ENCODE measurements around the gene TMCO2. TPM values are rescaled to one million over a fixed set of nuclear protein-coding genes. Genes with fewer than 3 reads are reported as not detected.
A peak's percentile ranks its signal among the peaks of the same experiment; 100 is the strongest.

Gene TMCO2
- total RNA-seq, 1 experiment from 2014 or later: not detected

GRCh38 chr1:40265919-40266318 lies 18.2 kb downstream of the TMCO2 start:
- Histone ChIP-seq H3K27me3 (ENCODE audit: low read length) (no peaks in the 10 kb centered on the region), H3K9me2 (replicated peaks; ENCODE audit: low read length) (no peaks in the 10 kb centered on the region), H3K9me3 (ENCODE audit: low read length) (no peaks in the 10 kb centered on the region), H2AFZ (ENCODE audit: low read length) (no peak overlapping the region), H3K27ac (ENCODE audit: low read length) (no peak overlapping the region), H3K4me3 (ENCODE audit: low read length) (no peak overlapping the region), H4K20me1 (ENCODE audit: low read length) (no peaks in the 10 kb centered on the region), H3K4me1 (ENCODE audit: insufficient read depth, low read length) (peaks cover 14% of the 10 kb centered on the region), H3K36me3 (ENCODE audit: low read depth, low read length) (peaks cover 53% of the 10 kb centered on the region), H3K4me2 (ENCODE audit: low read length) (no peak overlapping the region), H3K9ac (ENCODE audit: low read length) (no peak overlapping the region), H3K79me2 (ENCODE audit: low read length) (peaks cover 39% of the 10 kb centered on the region), H3F3A (ENCODE audit: low read length, unreplicated experiment) (no peaks in the 10 kb centered on the region)
- POLR2A ChIA-PET (ENCODE audit: unreplicated experiment): interaction anchor here (0.6 kb wide), 1 partner anchor 119 kb away, joined by 11 read pairs; no protein-coding TSS in a partner anchor
- ATAC-seq: no peak
- no peak for DNase-seq
- intact Hi-C loops (cut with micrococcal nuclease): no loop called here
- TF ChIP-seq EZH2 (IDR thresholded peaks at IDR 0.05; ENCODE audit: low read length, unreplicated experiment) (no peak), EZH2phosphoT487 (IDR thresholded peaks at IDR 0.05; ENCODE audit: borderline replicate concordance, low read length) (no peak), CTCF (conservative IDR thresholded peaks at IDR 0.05; ENCODE audit: low read depth, low read length) (no peak)
- BruUV-seq (replicated peaks): no TSS peak
- CTCF ChIA-PET: no interaction called here

- no peak for DNase-seq
- Histone ChIP-seq H3K27ac (ENCODE audit: low read length) (peak overlapping the region; percentile 34), H3K36me3 (ENCODE audit: low read depth, low read length) (peaks cover 56% of the 10 kb centered on the region), H3K9ac (ENCODE audit: low read length) (no peak overlapping the region), H3K9me3 (ENCODE audit: low read length) (no peaks in the 10 kb centered on the region), H3K4me2 (ENCODE audit: low read length) (no peak overlapping the region), H3K9me2 (replicated peaks; ENCODE audit: low read length) (no peaks in the 10 kb centered on the region), H2AFZ (ENCODE audit: low read length) (no peak overlapping the region), H3K79me2 (ENCODE audit: low read length) (peaks cover 36% of the 10 kb centered on the region), H3F3A (ENCODE audit: low read length, unreplicated experiment) (no peaks in the 10 kb centered on the region), H4K20me1 (ENCODE audit: low read length) (no peaks in the 10 kb centered on the region), H3K27me3 (ENCODE audit: low read length) (no peaks in the 10 kb centered on the region), H3K4me3 (ENCODE audit: low read length) (no peak overlapping the region), H3K4me1 (ENCODE audit: insufficient read depth, low read length) (peaks cover 14% of the 10 kb centered on the region)
- no peak for TF ChIP-seq EZH2 (IDR thresholded peaks at IDR 0.05; ENCODE audit: low read length, unreplicated experiment)
- TF ChIP-seq CTCF (conservative IDR thresholded peaks at IDR 0.05; ENCODE audit: low read depth, low read length): no peak
- no peak for TF ChIP-seq EZH2phosphoT487 (IDR thresholded peaks at IDR 0.05; ENCODE audit: borderline replicate concordance, low read length)
- ChIA-PET POLR2A (ENCODE audit: unreplicated experiment) (interaction anchor here (0.6 to 1.0 kb wide), 5 partner anchors 25 to 838 kb away, joined by 3 to 11 read pairs (median 5); no protein-coding TSS in a partner anchor), CTCF (interaction anchor here (1.0 to 1.4 kb wide), 2 partner anchors 72 to 123 kb away, joined by 4 to 6 read pairs; no protein-coding TSS in a partner anchor)
- no TSS peak for BruUV-seq (replicated peaks)
- intact Hi-C loops (cut with micrococcal nuclease): no loop called here
- no peak for ATAC-seq
Observed at GRCh38 chr1:40266786-40267535, 19.2 kb downstream of the TMCO2 start.

- H3K4me2 ChIP-seq (ENCODE audit: low read length): 0 out of 2 replicates have a peak overlapping the region, but pooled peaks have one; percentile 1
- POLR2A ChIA-PET (ENCODE audit: unreplicated experiment): interaction anchor here (0.6 to 1.0 kb wide), 3 partner anchors 26 to 837 kb away, joined by 3 to 7 read pairs (median 3); no protein-coding TSS in a partner anchor
Observed at GRCh38 chr1:40267767-40268187, 20.0 kb downstream of the TMCO2 start.

More at GRCh38 chr1:40267767-40268187, 20.0 kb downstream of the TMCO2 start:
- Histone ChIP-seq H3K9me2 (replicated peaks; ENCODE audit: low read length) (no peaks in the 10 kb centered on the region), H4K20me1 (ENCODE audit: low read length) (no peaks in the 10 kb centered on the region), H3K36me3 (ENCODE audit: low read depth, low read length) (peaks cover 56% of the 10 kb centered on the region), H3K4me1 (ENCODE audit: insufficient read depth, low read length) (peaks cover 14% of the 10 kb centered on the region), H3K4me3 (ENCODE audit: low read length) (no peak overlapping the region), H3K27ac (ENCODE audit: low read length) (peak overlapping the region; percentile 81), H3K27me3 (ENCODE audit: low read length) (no peaks in the 10 kb centered on the region), H2AFZ (ENCODE audit: low read length) (no peak overlapping the region), H3K79me2 (ENCODE audit: low read length) (peaks cover 30% of the 10 kb centered on the region), H3F3A (ENCODE audit: low read length, unreplicated experiment) (no peaks in the 10 kb centered on the region), H3K9me3 (ENCODE audit: low read length) (no peaks in the 10 kb centered on the region), H3K9ac (ENCODE audit: low read length) (peak overlapping the region; percentile 39; the same call in 1 of the 2 replicates)
- no TSS peak for BruUV-seq (replicated peaks)
- CTCF ChIA-PET: interaction anchor here (1.0 to 1.4 kb wide), 2 partner anchors 71 to 124 kb away, joined by 4 to 6 read pairs; no protein-coding TSS in a partner anchor
- peak; percentile 83 for DNase-seq
- intact Hi-C loops (cut with micrococcal nuclease): no loop called here
- no peak for TF ChIP-seq EZH2 (IDR thresholded peaks at IDR 0.05; ENCODE audit: low read length, unreplicated experiment)
- no peak for TF ChIP-seq EZH2phosphoT487 (IDR thresholded peaks at IDR 0.05; ENCODE audit: borderline replicate concordance, low read length)
- TF ChIP-seq CTCF (conservative IDR thresholded peaks at IDR 0.05; ENCODE audit: low read depth, low read length): no peak
- peak; percentile 89 for ATAC-seq

All from PC-3 (cell line).